Stomach (tissue), 4 donors: ENCODE measurements around the gene ANKRD11.

ENCODE experiments used
- CTCF ChIP-seq, 7 experiments: fragments of 450-650 bp in 4 of 7; fragments of 200-600 bp in 3 of 7; sonication (generic) in 3 of 7; IDR thresholded peaks; one replicate each; pipeline ENCODE4 v1.5.1; 2016 to 2019; ENCODE audit warnings: antibody characterized with exemption in 7 of 7, control low read depth in 2 of 7, mild to moderate bottlenecking in 1 of 7
- POLR2A ChIP-seq, 4 donors: fragments of 450-650 bp; IDR thresholded peaks; one replicate each; pipeline ENCODE4 v1.6.1; 2016; ENCODE audit warnings: antibody characterized with exemption in 4 of 4, control low read depth in 2 of 4, mild to moderate bottlenecking in 1 of 4, moderate library complexity in 1 of 4
- POLR2AphosphoS5 ChIP-seq, 3 donors: sonication (generic); formaldehyde crosslinking; IDR thresholded peaks; one replicate each; pipeline ENCODE4 v1.6.1; 2016; ENCODE audit warnings: antibody characterized with exemption in 3 of 3

- no peak for TF ChIP-seq CTCF (IDR thresholded peaks at IDR 0.05)
- no peak for TF ChIP-seq POLR2AphosphoS5 (IDR thresholded peaks at IDR 0.05)
- no peak for TF ChIP-seq POLR2A (IDR thresholded peaks at IDR 0.05)
These were observed 186.7 kb downstream of the ANKRD11 start for GRCh38 chr16:89303617-89304016.
